HEK293 (cell line): ENCODE measurements around the gene APOLD1.
A peak's percentile ranks its signal among the peaks of the same experiment; 100 is the strongest.

Experiments used
- IKZF3 ChIP-seq: fragments of 450-650 bp; IDR thresholded peaks from 2 replicates; pipeline ENCODE4 v1.5.0; 2018; ENCODE audit warnings: missing biosample characterization, mild to moderate bottlenecking, missing genetic modification characterization, moderate library complexity
- ZFP41 ChIP-seq: fragments of 450-650 bp; formaldehyde crosslinking; IDR thresholded peaks from 2 replicates; pipeline ENCODE4 v1.5.1; 2016; ENCODE audit warnings: missing biosample characterization, missing genetic modification characterization, borderline replicate concordance
- ZNF112 ChIP-seq: fragments of 450-650 bp; formaldehyde crosslinking; IDR thresholded peaks from 2 replicates; pipeline ENCODE4 v1.5.0; 2017; ENCODE audit warnings: missing biosample characterization, missing genetic modification characterization
- ZNF157 ChIP-seq: fragments of 450-650 bp; formaldehyde crosslinking; IDR thresholded peaks from 2 replicates; pipeline ENCODE4 v1.5.1; 2016; ENCODE audit warnings: missing biosample characterization, missing genetic modification characterization
- ZNF16 ChIP-seq: fragments of 450-650 bp; formaldehyde crosslinking; IDR thresholded peaks from 2 replicates; pipeline ENCODE4 v1.5.1; 2016; ENCODE audit warnings: low read depth, missing biosample characterization, missing genetic modification characterization
- ZNF169 ChIP-seq: fragments of 450-650 bp; formaldehyde crosslinking; IDR thresholded peaks from 2 replicates; pipeline ENCODE4 v1.5.1; 2016; ENCODE audit warnings: missing biosample characterization, missing genetic modification characterization
- ZNF341 ChIP-seq: fragments of 450-650 bp; formaldehyde crosslinking; IDR thresholded peaks from 2 replicates; pipeline ENCODE4; 2016; ENCODE audit warnings: low read depth, missing biosample characterization, missing genetic modification characterization
- ZNF366 ChIP-seq: fragments of 450-650 bp; formaldehyde crosslinking; conservative IDR thresholded peaks from 2 replicates; pipeline ENCODE4 v1.5.1; 2016; ENCODE audit warnings: missing biosample characterization, missing genetic modification characterization
- ZNF624 ChIP-seq: fragments of 450-650 bp; formaldehyde crosslinking; IDR thresholded peaks from 2 replicates; pipeline ENCODE4 v1.5.1; 2017; ENCODE audit warnings: missing biosample characterization, missing genetic modification characterization
- ZNF660 ChIP-seq: fragments of 450-650 bp; IDR thresholded peaks from 2 replicates; pipeline ENCODE4 v1.5.1; 2018; ENCODE audit warnings: missing biosample characterization, mild to moderate bottlenecking, missing genetic modification characterization
- TF ChIP-seq, protein P1 (sequence below): fragments of 450-650 bp; formaldehyde crosslinking; conservative IDR thresholded peaks from 2 replicates; pipeline ENCODE4 v1.5.1; 2016; ENCODE audit warnings: low read depth, missing biosample characterization, missing genetic modification characterization
- TF ChIP-seq, protein P2 (sequence below): fragments of 450-650 bp; formaldehyde crosslinking; IDR thresholded peaks from 2 replicates; pipeline ENCODE4 v1.5.1; 2016; ENCODE audit warnings: missing biosample characterization, missing genetic modification characterization
- TF ChIP-seq, protein P3 (sequence below): fragments of 450-650 bp; formaldehyde crosslinking; IDR thresholded peaks from 2 replicates; pipeline ENCODE4 v1.5.1; 2016; ENCODE audit warnings: missing biosample characterization, missing genetic modification characterization, borderline replicate concordance
- TF ChIP-seq, protein P4 (sequence below): fragments of 450-650 bp; formaldehyde crosslinking; IDR thresholded peaks from 2 replicates; pipeline ENCODE4 v1.5.1; 2016; ENCODE audit warnings: missing biosample characterization, missing genetic modification characterization
- TF ChIP-seq, protein P5 (sequence below): fragments of 450-650 bp; formaldehyde crosslinking; IDR thresholded peaks from 2 replicates; pipeline ENCODE4 v1.5.1; 2016; ENCODE audit warnings: missing biosample characterization, missing genetic modification characterization

APOLD1 gene

DNA sequence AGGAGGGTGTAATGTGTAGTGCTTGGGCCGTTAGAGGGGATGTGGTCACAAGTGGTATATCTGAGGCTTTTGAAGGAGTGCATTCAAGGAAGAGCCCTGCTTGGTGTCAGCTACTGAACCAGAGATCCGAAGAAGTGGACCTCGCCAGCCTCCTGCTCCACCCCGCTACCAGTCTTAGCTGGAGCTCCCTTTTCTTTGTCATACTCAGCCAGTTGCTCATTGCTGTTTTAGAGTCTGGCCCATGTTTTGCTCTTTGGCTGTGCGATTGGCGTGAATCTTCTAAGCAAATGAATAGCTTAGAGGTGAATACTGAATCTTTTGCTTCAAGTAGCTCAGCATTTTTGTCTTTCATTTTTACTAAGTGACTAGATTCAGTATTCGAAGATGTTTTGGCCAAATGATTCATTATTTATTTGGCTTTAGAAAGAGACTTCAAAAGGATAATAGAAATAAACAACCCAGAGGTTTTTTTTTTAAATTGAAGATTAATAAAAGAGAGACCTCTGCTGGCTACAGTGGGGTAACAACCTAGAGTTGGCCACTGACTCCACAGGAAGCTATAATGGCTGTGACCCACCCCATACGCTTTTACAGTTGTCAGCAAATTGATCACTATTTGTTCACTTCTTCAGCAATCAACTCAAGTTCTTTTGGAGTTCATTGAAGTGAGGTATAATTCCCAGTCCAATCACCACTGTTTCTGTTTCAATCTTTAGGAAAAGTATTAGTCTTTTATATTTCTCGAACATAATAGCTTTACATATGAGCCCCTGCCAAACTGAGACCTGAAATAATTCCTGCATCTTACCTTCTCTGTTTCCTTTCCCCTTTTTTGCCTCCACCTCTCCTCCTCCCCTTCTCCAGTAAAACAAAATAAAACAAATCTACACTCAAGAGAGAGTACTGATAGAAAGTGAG is 48.4 kb upstream of the APOLD1 start (continued):
- TF ChIP-seq, protein P1, sequence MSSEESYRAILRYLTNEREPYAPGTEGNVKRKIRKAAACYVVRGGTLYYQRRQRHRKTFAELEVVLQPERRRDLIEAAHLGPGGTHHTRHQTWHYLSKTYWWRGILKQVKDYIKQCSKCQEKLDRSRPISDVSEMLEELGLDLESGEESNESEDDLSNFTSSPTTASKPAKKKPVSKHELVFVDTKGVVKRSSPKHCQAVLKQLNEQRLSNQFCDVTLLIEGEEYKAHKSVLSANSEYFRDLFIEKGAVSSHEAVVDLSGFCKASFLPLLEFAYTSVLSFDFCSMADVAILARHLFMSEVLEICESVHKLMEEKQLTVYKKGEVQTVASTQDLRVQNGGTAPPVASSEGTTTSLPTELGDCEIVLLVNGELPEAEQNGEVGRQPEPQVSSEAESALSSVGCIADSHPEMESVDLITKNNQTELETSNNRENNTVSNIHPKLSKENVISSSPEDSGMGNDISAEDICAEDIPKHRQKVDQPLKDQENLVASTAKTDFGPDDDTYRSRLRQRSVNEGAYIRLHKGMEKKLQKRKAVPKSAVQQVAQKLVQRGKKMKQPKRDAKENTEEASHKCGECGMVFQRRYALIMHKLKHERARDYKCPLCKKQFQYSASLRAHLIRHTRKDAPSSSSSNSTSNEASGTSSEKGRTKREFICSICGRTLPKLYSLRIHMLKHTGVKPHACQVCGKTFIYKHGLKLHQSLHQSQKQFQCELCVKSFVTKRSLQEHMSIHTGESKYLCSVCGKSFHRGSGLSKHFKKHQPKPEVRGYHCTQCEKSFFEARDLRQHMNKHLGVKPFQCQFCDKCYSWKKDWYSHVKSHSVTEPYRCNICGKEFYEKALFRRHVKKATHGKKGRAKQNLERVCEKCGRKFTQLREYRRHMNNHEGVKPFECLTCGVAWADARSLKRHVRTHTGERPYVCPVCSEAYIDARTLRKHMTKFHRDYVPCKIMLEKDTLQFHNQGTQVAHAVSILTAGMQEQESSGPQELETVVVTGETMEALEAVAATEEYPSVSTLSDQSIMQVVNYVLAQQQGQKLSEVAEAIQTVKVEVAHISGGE: no peak
- TF ChIP-seq ZNF157 (tag by site-specific recombination): no peak
- no peak for TF ChIP-seq ZNF366 (tag by site-specific recombination)
- TF ChIP-seq, protein P2, sequence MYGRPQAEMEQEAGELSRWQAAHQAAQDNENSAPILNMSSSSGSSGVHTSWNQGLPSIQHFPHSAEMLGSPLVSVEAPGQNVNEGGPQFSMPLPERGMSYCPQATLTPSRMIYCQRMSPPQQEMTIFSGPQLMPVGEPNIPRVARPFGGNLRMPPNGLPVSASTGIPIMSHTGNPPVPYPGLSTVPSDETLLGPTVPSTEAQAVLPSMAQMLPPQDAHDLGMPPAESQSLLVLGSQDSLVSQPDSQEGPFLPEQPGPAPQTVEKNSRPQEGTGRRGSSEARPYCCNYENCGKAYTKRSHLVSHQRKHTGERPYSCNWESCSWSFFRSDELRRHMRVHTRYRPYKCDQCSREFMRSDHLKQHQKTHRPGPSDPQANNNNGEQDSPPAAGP (tag by site-specific recombination): no peak
- TF ChIP-seq, protein P3, sequence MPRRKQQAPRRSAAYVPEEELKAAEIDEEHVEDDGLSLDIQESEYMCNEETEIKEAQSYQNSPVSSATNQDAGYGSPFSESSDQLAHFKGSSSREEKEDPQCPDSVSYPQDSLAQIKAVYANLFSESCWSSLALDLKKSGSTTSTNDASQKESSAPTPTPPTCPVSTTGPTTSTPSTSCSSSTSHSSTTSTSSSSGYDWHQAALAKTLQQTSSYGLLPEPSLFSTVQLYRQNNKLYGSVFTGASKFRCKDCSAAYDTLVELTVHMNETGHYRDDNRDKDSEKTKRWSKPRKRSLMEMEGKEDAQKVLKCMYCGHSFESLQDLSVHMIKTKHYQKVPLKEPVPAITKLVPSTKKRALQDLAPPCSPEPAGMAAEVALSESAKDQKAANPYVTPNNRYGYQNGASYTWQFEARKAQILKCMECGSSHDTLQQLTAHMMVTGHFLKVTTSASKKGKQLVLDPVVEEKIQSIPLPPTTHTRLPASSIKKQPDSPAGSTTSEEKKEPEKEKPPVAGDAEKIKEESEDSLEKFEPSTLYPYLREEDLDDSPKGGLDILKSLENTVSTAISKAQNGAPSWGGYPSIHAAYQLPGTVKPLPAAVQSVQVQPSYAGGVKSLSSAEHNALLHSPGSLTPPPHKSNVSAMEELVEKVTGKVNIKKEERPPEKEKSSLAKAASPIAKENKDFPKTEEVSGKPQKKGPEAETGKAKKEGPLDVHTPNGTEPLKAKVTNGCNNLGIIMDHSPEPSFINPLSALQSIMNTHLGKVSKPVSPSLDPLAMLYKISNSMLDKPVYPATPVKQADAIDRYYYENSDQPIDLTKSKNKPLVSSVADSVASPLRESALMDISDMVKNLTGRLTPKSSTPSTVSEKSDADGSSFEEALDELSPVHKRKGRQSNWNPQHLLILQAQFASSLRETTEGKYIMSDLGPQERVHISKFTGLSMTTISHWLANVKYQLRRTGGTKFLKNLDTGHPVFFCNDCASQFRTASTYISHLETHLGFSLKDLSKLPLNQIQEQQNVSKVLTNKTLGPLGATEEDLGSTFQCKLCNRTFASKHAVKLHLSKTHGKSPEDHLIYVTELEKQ (tag by site-specific recombination): no peak
- TF ChIP-seq, protein P4, sequence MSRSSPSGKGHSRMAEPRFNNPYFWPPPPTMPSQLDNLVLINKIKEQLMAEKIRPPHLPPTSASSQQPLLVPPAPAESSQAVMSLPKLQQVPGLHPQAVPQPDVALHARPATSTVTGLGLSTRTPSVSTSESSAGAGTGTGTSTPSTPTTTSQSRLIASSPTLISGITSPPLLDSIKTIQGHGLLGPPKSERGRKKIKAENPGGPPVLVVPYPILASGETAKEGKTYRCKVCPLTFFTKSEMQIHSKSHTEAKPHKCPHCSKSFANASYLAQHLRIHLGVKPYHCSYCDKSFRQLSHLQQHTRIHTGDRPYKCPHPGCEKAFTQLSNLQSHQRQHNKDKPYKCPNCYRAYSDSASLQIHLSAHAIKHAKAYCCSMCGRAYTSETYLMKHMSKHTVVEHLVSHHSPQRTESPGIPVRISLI: 0 out of 2 replicates have a peak, but pooled peaks have one; percentile 23
- no peak for TF ChIP-seq ZNF112
- TF ChIP-seq ZNF169 (tag by site-specific recombination): no peak
- no peak for TF ChIP-seq ZNF624 (tag by site-specific recombination)
- TF ChIP-seq IKZF3 (tag by site-specific recombination): no peak
- no peak for TF ChIP-seq ZNF341 (tag by site-specific recombination)
- no peak for TF ChIP-seq ZNF16
- TF ChIP-seq, protein P5, sequence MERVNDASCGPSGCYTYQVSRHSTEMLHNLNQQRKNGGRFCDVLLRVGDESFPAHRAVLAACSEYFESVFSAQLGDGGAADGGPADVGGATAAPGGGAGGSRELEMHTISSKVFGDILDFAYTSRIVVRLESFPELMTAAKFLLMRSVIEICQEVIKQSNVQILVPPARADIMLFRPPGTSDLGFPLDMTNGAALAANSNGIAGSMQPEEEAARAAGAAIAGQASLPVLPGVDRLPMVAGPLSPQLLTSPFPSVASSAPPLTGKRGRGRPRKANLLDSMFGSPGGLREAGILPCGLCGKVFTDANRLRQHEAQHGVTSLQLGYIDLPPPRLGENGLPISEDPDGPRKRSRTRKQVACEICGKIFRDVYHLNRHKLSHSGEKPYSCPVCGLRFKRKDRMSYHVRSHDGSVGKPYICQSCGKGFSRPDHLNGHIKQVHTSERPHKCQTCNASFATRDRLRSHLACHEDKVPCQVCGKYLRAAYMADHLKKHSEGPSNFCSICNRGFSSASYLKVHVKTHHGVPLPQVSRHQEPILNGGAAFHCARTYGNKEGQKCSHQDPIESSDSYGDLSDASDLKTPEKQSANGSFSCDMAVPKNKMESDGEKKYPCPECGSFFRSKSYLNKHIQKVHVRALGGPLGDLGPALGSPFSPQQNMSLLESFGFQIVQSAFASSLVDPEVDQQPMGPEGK (tag by site-specific recombination): no peak
- no peak for TF ChIP-seq ZFP41 (tag by site-specific recombination)
- TF ChIP-seq ZNF660 (tag by site-specific recombination): 0 out of 2 replicates have a peak, but pooled peaks have one; percentile 34
